ENCODE data around the gene COPG2.

The COPG2 gene

GRCh38 chr7:130668258-130669084 lies at the start of gene COPG2:
COPG2 (minus strand) TSS chr7:130668748; CDS start chr7:130668668, 80 bp downstream.
- peak within 1 kb of the TSS; percentile 73 for H3K4me3 ChIP-seq (ENCODE audit: low read depth, low read length)
- peak; percentile 62 for DNase-seq (ENCODE audit: low read depth)
- in situ Hi-C loops (cut with HindIII; ENCODE audit: low sequenced_read_pairs), result no loop called here
- TF ChIP-seq, protein P1, sequence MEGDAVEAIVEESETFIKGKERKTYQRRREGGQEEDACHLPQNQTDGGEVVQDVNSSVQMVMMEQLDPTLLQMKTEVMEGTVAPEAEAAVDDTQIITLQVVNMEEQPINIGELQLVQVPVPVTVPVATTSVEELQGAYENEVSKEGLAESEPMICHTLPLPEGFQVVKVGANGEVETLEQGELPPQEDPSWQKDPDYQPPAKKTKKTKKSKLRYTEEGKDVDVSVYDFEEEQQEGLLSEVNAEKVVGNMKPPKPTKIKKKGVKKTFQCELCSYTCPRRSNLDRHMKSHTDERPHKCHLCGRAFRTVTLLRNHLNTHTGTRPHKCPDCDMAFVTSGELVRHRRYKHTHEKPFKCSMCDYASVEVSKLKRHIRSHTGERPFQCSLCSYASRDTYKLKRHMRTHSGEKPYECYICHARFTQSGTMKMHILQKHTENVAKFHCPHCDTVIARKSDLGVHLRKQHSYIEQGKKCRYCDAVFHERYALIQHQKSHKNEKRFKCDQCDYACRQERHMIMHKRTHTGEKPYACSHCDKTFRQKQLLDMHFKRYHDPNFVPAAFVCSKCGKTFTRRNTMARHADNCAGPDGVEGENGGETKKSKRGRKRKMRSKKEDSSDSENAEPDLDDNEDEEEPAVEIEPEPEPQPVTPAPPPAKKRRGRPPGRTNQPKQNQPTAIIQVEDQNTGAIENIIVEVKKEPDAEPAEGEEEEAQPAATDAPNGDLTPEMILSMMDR (IDR thresholded peaks at IDR 0.05; ENCODE audit: low read depth, low read length, missing control alignments), result no peak

DNA sequence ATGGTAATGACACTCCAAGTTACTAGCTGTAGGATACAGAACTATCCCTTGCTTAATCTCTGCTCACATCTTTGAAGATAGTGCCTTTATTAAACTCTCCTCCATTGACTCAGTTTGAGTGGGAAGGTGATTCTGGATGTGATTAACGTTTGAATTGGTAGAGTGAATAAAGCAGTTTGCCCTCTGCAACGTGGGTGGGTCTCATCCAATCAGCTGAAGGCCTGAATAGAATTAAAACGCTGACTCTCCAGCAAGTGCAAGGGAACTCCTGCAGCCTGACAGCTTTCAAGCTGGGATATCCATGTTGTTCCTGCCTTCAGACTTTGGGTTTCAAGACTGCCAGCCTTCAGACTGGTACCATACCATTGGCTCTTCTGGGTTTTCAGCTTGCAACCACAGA lies 43.9 kb upstream of the COPG2 start:
- TF ChIP-seq, protein P1 (IDR thresholded peaks at IDR 0.05; ENCODE audit: low read depth, low read length, missing control alignments), result no peak
- no peak for DNase-seq (ENCODE audit: low read depth)
- H3K4me3 ChIP-seq (ENCODE audit: low read depth, low read length), result no peak overlapping the region
- in situ Hi-C loops (cut with HindIII; ENCODE audit: low sequenced_read_pairs), result no loop called here

DNA sequence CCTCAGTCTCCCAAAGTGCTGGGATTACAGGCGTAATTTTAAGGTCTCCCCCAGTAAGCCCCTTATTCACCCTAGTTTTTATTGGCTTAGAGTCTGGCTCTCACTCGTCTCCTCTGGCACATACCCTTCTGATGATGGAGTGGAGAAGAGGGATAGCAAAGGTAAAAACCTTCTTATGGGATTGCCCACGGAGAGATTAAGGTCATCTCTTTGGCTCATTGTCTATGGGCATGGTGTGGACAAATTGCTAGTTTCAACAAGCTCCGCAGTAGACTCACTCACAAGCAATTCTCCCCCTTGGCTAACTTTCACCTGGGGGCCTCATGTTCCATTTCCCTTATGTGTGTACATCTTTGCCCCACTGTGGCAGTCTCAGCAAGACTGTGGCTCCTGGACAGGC lies 40.2 kb upstream of the COPG2 start:
- DNase-seq (ENCODE audit: low read depth), result no peak
- TF ChIP-seq, protein P1 (IDR thresholded peaks at IDR 0.05; ENCODE audit: low read depth, low read length, missing control alignments), result no peak
- in situ Hi-C loops (cut with HindIII; ENCODE audit: low sequenced_read_pairs), result no loop called here
- no peak overlapping the region for H3K4me3 ChIP-seq (ENCODE audit: low read depth, low read length)

DNA sequence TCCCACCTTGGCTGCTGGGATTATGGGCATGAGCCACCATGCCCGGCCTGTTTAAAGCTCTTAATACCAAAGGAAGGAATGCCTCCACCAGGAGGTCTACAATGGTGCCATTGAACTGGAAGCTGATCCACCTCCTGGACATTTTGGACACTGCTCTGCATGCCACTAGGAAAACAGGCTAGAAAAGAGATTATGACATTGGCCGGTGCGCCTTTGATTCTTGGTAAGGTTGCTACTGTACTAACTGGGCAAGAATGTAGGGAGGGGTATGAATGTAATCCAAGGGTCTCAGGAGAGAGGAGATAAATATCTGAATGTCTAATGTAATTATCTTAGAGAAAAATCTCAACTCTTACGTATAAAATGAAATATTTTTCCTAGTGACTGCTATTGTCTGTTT lies 39.5 kb upstream of the COPG2 start:
- DNase-seq (ENCODE audit: low read depth), result no peak
- no peak overlapping the region for H3K4me3 ChIP-seq (ENCODE audit: low read depth, low read length)
- in situ Hi-C loops (cut with HindIII; ENCODE audit: low sequenced_read_pairs), result no loop called here
- TF ChIP-seq, protein P1 (IDR thresholded peaks at IDR 0.05; ENCODE audit: low read depth, low read length, missing control alignments), result no peak

DNA sequence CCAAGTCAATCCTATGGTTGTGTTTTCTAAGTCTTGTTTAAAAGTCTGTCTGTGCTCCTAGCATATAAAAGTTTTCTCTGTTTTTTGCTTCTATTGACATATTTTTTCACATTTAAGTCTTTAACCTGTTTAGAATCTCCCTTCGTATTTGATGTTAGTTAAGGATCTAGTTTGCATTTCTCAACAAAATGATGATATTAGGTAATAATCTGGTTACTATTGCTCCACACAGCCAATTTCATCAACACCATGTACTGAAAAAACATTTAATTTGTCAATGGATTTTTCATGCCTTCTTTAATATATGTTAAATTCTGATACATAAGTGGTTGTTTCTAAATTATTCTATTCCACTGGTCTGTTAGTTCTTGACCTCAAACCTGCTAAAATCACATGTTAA lies 35.3 kb upstream of the COPG2 start:
- no peak overlapping the region for H3K4me3 ChIP-seq (ENCODE audit: low read depth, low read length)
- in situ Hi-C loops (cut with HindIII; ENCODE audit: low sequenced_read_pairs), result no loop called here
- DNase-seq (ENCODE audit: low read depth), result no peak
- TF ChIP-seq, protein P1 (IDR thresholded peaks at IDR 0.05; ENCODE audit: low read depth, low read length, missing control alignments), result no peak

- no peak overlapping the region for H3K4me3 ChIP-seq (ENCODE audit: low read depth, low read length)
- no peak for DNase-seq (ENCODE audit: low read depth)
- TF ChIP-seq, protein P1 (IDR thresholded peaks at IDR 0.05; ENCODE audit: low read depth, low read length, missing control alignments), result no peak
- in situ Hi-C loops (cut with HindIII; ENCODE audit: low sequenced_read_pairs), result no loop called here
Measured at GRCh38 chr7:130701650-130702049, 33.1 kb upstream of the COPG2 start.

All from astrocyte of the cerebellum (primary cell).